ENCODE measurements around the gene RYR1. TPM values are rescaled to one million over a fixed set of nuclear protein-coding genes. Genes with fewer than 3 reads are reported as not detected.
A peak's percentile ranks its signal among the peaks of the same experiment; 100 is the strongest.

RYR1 gene
- total and polyA plus RNA-seq, 2 donors (not counting 1 experiment from before 2014, with no cell fraction given), result 0.43 to 3.8 TPM

GRCh38 chr19:38583985-38584305 is 150.5 kb downstream of the RYR1 start:
- no peaks in the 10 kb centered on the region for H4K20me1 ChIP-seq (ENCODE audit: control insufficient read depth, insufficient read depth, low read length, poor library complexity, severe bottlenecking)
- H3K27me3 Mint-ChIP-seq, result no peaks in the 10 kb centered on the region
- H3K79me2 ChIP-seq (ENCODE audit: control insufficient read depth, insufficient read depth, low read length), result no peaks in the 10 kb centered on the region
- no peak overlapping the region for H3K9ac ChIP-seq (ENCODE audit: low read length)
- DNase-seq (no peak), ATAC-seq (ENCODE audit: low read depth) (no peak)
- peaks cover 0 to 19% of the 10 kb centered on the region in 2 experiments for H3K36me3 ChIP-seq (replicated peaks in 1 of 2; ENCODE audit: control extremely low read depth in 1 of 2, control insufficient read depth in 1 of 2, extremely low read depth in 1 of 2, insufficient read depth in 2 of 2, low read length in 1 of 2)
- peak overlapping the region; percentile 43 for H3K4me2 ChIP-seq (replicated peaks; ENCODE audit: low read depth, low read length, poor library complexity, severe bottlenecking)
- peak overlapping the region; percentile 33 for H3K4me3 Mint-ChIP-seq
- no peak overlapping the region for H3K4me3 ChIP-seq (ENCODE audit: control extremely low read depth in 1 of 5, extremely low read depth in 1 of 5, insufficient read depth in 1 of 5, low read depth in 2 of 5, low read length in 4 of 5)
- no peaks in the 10 kb centered on the region for H3K9me3 Mint-ChIP-seq (ENCODE audit: insufficient read depth)
- no peaks in the 10 kb centered on the region for H3K27me3 ChIP-seq (replicated peaks in 1 of 4; ENCODE audit: control extremely low read depth in 1 of 4, control insufficient read depth in 3 of 4, insufficient read depth in 4 of 4, low read length in 3 of 4)
- peaks cover 17% of the 10 kb centered on the region for H3K4me1 Mint-ChIP-seq
- H2AFZ ChIP-seq (ENCODE audit: insufficient read depth, low read depth, low read length, poor library complexity, severe bottlenecking), result peak overlapping the region; percentile 58
- TF ChIP-seq EZH2 (IDR thresholded peaks at IDR 0.05; ENCODE audit: borderline replicate concordance, insufficient read depth, low read depth, low read length, poor library complexity, severe bottlenecking), result no peak
- TF ChIP-seq CTCF (IDR thresholded peaks at IDR 0.05), result no peak
- POLR2A ChIA-PET, result interaction anchor here (0.7 kb wide), 1 partner anchor 50 kb away, joined by 4 read pairs; no protein-coding TSS in a partner anchor
- no peaks in the 10 kb centered on the region for H3K9me3 ChIP-seq (ENCODE audit: control extremely low read depth in 1 of 3, control insufficient read depth in 2 of 3, insufficient read depth in 1 of 3, low read length in 2 of 3)
- intact Hi-C loops (cut with micrococcal nuclease), result no loop called here
- 65% methylated on average over 4 of the region's 4 CpGs for WGBS (ENCODE audit: insufficient coverage)
- H3K27ac ChIP-seq (ENCODE audit: low read length in 2 of 2), result peak overlapping the region in 1 of 2 donors; percentile 30
- CTCF ChIA-PET, result interaction anchor here (1.1 kb wide), 1 partner anchor 69 kb away, joined by 5 read pairs; no protein-coding TSS in a partner anchor
- H3K4me1 ChIP-seq (ENCODE audit: control insufficient read depth in 2 of 2, insufficient read depth in 2 of 2, low read length in 2 of 2), result peaks cover 6 to 16% of the 10 kb centered on the region in 2 donors
- H3K27ac Mint-ChIP-seq, result peak overlapping the region; percentile 83

GRCh38 chr19:38587562-38587961 is 154.1 kb downstream of the RYR1 start:
- 93% methylated on average over 1 of the region's 2 CpGs for WGBS (ENCODE audit: insufficient coverage)

More at GRCh38 chr19:38587562-38587961, 154.1 kb downstream of the RYR1 start:
- TF ChIP-seq EZH2 (IDR thresholded peaks at IDR 0.05; ENCODE audit: borderline replicate concordance, insufficient read depth, low read depth, low read length, poor library complexity, severe bottlenecking) (no peak), CTCF (IDR thresholded peaks at IDR 0.05) (no peak)
- POLR2A ChIA-PET, result interaction anchor here (0.5 to 0.6 kb wide), 2 partner anchors 13 to 19 kb away, joined by 3 to 5 read pairs; no protein-coding TSS in a partner anchor
- CTCF ChIA-PET, result interaction anchor here (0.6 kb wide), 1 partner anchor 36 kb away, joined by 3 read pairs; no protein-coding TSS in a partner anchor
- peak overlapping the region; percentile 37 for H3K27ac Mint-ChIP-seq
- Histone ChIP-seq H3K36me3 (replicated peaks in 1 of 2; ENCODE audit: control extremely low read depth in 1 of 2, control insufficient read depth in 1 of 2, extremely low read depth in 1 of 2, insufficient read depth in 2 of 2, low read length in 1 of 2) (peaks cover 0 to 37% of the 10 kb centered on the region in 2 experiments), H3K4me1 (ENCODE audit: control insufficient read depth in 2 of 2, insufficient read depth in 2 of 2, low read length in 2 of 2) (peaks cover 6 to 16% of the 10 kb centered on the region in 2 donors), H3K79me2 (ENCODE audit: control insufficient read depth, insufficient read depth, low read length) (no peaks in the 10 kb centered on the region), H3K4me2 (replicated peaks; ENCODE audit: low read depth, low read length, poor library complexity, severe bottlenecking) (no peak overlapping the region), H3K27ac (ENCODE audit: low read length in 2 of 2) (no peak overlapping the region), H3K9me3 (ENCODE audit: control extremely low read depth in 1 of 3, control insufficient read depth in 2 of 3, insufficient read depth in 1 of 3, low read length in 2 of 3) (no peaks in the 10 kb centered on the region), H4K20me1 (ENCODE audit: control insufficient read depth, insufficient read depth, low read length, poor library complexity, severe bottlenecking) (no peaks in the 10 kb centered on the region), H3K4me3 (ENCODE audit: control extremely low read depth in 1 of 5, extremely low read depth in 1 of 5, insufficient read depth in 1 of 5, low read depth in 2 of 5, low read length in 4 of 5) (no peak overlapping the region), H3K27me3 (replicated peaks in 1 of 4; ENCODE audit: control extremely low read depth in 1 of 4, control insufficient read depth in 3 of 4, insufficient read depth in 4 of 4, low read length in 3 of 4) (no peaks in the 10 kb centered on the region), H3K9ac (ENCODE audit: low read length) (no peak overlapping the region), H2AFZ (ENCODE audit: insufficient read depth, low read depth, low read length, poor library complexity, severe bottlenecking) (no peak overlapping the region)
- DNase-seq, result no peak
- intact Hi-C loops (cut with micrococcal nuclease), result no loop called here
- H3K9me3 Mint-ChIP-seq (ENCODE audit: insufficient read depth), result no peaks in the 10 kb centered on the region
- no peaks in the 10 kb centered on the region for H3K27me3 Mint-ChIP-seq
- no peak for ATAC-seq (ENCODE audit: low read depth)
- no peak overlapping the region for H3K4me3 Mint-ChIP-seq
- peaks cover 13% of the 10 kb centered on the region for H3K4me1 Mint-ChIP-seq

Data from B cell (primary cell).